T-cell (primary cell): ENCODE measurements around the gene EIF4H. TPM values are rescaled to one million over a fixed set of nuclear protein-coding genes. Genes with fewer than 3 reads are reported as not detected.

Experiments used
- ATAC-seq, 4 experiments: fragments of 200-7000 bp in 3 of 4; fragments of 150-1000 bp in 1 of 4; cut with Tn5 transposase; replicated peaks in 1 of 4; 1 replicate in 3 of 4; 2 replicates in 1 of 4; pipeline ENCODE4 v1.10.0; 2021; ENCODE audit warnings: moderate library complexity in 3 of 4, mild to moderate bottlenecking in 2 of 4, moderate number of reproducible peaks in 1 of 4
- CTCF ChIA-PET, 2 donors: fragments of 300-600 bp; sonication (Branson Sonifier 250); formaldehyde crosslinking; loops; one replicate each; lab custom pipeline; 2022; ENCODE audit warnings: antibody characterized with exemption in 2 of 2; lab: Charles Lee
- POLR2A ChIA-PET, 2 donors: fragments of 300-600 bp; sonication (Branson Sonifier 250); formaldehyde crosslinking; loops; one replicate each; lab custom pipeline; 2022; ENCODE audit warnings: antibody characterized with exemption in 2 of 2; lab: Charles Lee
- DNase-seq, 35 experiments: peaks; one replicate each; pipeline versions ENCODE4 v3.0.0 to v3.0.0-alpha.2; 2013 to 2023
- H3K27ac ChIP-seq: one replicate; pipeline ENCODE4 v1.5.1; 2013; ENCODE audit warnings: low read length
- H3K27me3 ChIP-seq, 2 experiments: replicated peaks in 1 of 2; 1 replicate in 1 of 2; 2 replicates in 1 of 2; pipeline versions ENCODE4 v1.6.1 to v1.7.0; 2013; ENCODE audit warnings: low read length in 1 of 2, mixed read lengths in 1 of 2; ENCODE audit not compliant: control insufficient read depth in 2 of 2, insufficient read depth in 2 of 2; ENCODE audit errors: extremely low read depth in 1 of 2
- H3K36me3 ChIP-seq, 2 donors: 1 replicate in 1 of 2; 2 replicates in 1 of 2; pipeline versions ENCODE4 v1.6.1 to v1.7.0; 2013; ENCODE audit warnings: low read length in 1 of 2; ENCODE audit not compliant: control insufficient read depth in 2 of 2, insufficient read depth in 1 of 2; ENCODE audit errors: extremely low read depth in 1 of 2
- H3K4me1 ChIP-seq, 2 experiments: 1 replicate in 1 of 2; 2 replicates in 1 of 2; pipeline versions ENCODE4 v1.6.1 to v1.7.0; 2013; ENCODE audit warnings: low read length in 2 of 2, mixed read lengths in 1 of 2; ENCODE audit not compliant: insufficient read depth in 2 of 2, control insufficient read depth in 1 of 2; ENCODE audit errors: extremely low read depth in 1 of 2
- H3K4me3 ChIP-seq, 2 donors: 1 replicate in 1 of 2; 2 replicates in 1 of 2; pipeline versions ENCODE4 v1.5.1 to v1.7.0; 2013; ENCODE audit warnings: mild to moderate bottlenecking in 2 of 2, low read length in 1 of 2, moderate library complexity in 1 of 2; ENCODE audit not compliant: control insufficient read depth in 1 of 2; ENCODE audit errors: extremely low read depth in 1 of 2
- H3K9me3 ChIP-seq: 2 replicates; pipeline ENCODE4 v1.7.0; 2013
- H3K27ac Mint-ChIP-seq, 2 donors: one replicate each; pipeline ENCODE4 v1.8.0; 2020 to 2021; ENCODE audit warnings: mild to moderate bottlenecking in 2 of 2, mixed read lengths in 2 of 2
- H3K27me3 Mint-ChIP-seq, 2 donors: one replicate each; pipeline ENCODE4 v1.8.0; 2021 to 2022; ENCODE audit warnings: mixed read lengths in 2 of 2
- H3K36me3 Mint-ChIP-seq: one replicate; pipeline ENCODE4 v1.8.0; 2021; ENCODE audit warnings: mixed read lengths
- H3K4me1 Mint-ChIP-seq, 3 donors: one replicate each; pipeline ENCODE4 v1.8.0; 2020 to 2022; ENCODE audit warnings: mixed read lengths in 3 of 3, mild to moderate bottlenecking in 1 of 3
- H3K4me3 Mint-ChIP-seq, 3 donors: one replicate each; pipeline ENCODE4 v1.8.0; 2020 to 2022; ENCODE audit warnings: mild to moderate bottlenecking in 3 of 3, mixed read lengths in 3 of 3, moderate library complexity in 3 of 3
- H3K9me3 Mint-ChIP-seq, 3 donors: one replicate each; pipeline ENCODE4 v1.8.0; 2020 to 2022; ENCODE audit warnings: mixed read lengths in 3 of 3
- WGBS: methylation state at CpG from one replicate; pipeline ENCODE4 v1.1.5; 2013; ENCODE audit warnings: missing lambda C conversion rate; ENCODE audit not compliant: insufficient coverage; 5-methylcytosine and 5-hydroxymethylcytosine counted together
- total RNA-seq, 35 experiments: library from RNA in 6 of 35; stranded (reverse) in 6 of 35; fragments of 120-200 nt in 1 of 35; gene quantifications; one replicate each; pipeline versions ENCODE4 v1.2.1 to v1.2.4 and lab custom pipeline; 2013 to 2026

EIF4H gene
- total RNA-seq, 5 donors from 2014 or later (not counting 1 experiment from before 2014, with no cell fraction given): 174 to 258 (median 186) TPM

DNA sequence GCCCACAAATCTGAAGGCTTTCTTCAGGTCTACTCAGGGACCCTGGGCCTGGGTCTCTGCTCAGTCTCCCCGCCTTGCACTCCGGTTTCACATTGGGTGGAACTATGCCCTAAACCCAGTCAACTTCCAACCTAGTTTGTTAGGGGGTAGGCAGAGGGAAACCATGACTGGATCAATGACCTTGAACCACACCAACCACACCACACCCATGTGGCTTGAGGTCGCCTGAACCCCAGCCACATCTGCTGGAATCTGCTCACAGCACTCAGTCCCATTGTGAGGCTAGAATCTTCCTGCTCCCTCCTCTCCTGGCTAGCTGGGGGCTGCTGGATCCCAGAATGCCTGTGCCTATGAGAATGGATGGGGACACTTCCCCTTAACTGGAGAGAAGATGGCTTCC, 62.1 kb downstream of the EIF4H start:
- Histone ChIP-seq H3K36me3 (peaks cover 11 to 66% of the 10 kb centered on the region in 2 donors), H3K4me1 (peaks cover 0 to 6% of the 10 kb centered on the region in 2 experiments), H3K27me3 (no peaks in the 10 kb centered on the region), H3K9me3 (no peaks in the 10 kb centered on the region), H3K27ac (no peak overlapping the region), H3K4me3 (no peak overlapping the region)
- ChIA-PET POLR2A (no interaction called here), CTCF (no interaction called here)
- DNase-seq (no peak), ATAC-seq (peak in 1 of 4 experiments; percentile 51)
- Mint-ChIP-seq H3K4me1 (peaks cover 0 to 7% (median 0%) of the 10 kb centered on the region in 3 donors), H3K36me3 (peaks cover 40% of the 10 kb centered on the region), H3K27ac (no peak overlapping the region), H3K4me3 (no peak overlapping the region), H3K27me3 (no peaks in the 10 kb centered on the region), H3K9me3 (no peaks in the 10 kb centered on the region)
- no CpG with 5 or more reads among the region's 3 CpGs for WGBS

DNA sequence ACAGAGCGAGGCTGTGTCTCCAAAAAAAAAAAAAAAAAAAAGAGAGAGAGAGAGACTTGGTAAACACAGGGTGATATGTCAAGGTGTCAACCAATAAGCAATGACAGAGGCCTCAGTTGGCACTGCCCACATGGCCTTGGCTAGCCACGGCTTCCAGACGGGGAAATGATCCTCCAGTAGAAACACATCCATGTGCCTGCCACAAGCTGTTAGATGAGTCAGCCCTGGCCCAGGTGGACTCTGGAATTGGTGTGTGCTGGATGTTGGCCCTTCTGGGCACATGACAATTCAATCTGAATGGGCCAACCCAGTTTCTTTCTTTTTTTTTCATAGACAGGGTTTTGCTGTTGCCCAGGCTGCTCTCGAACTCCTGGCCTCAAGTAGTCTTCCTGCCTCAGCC, 66.3 kb downstream of the EIF4H start:
- H3K27ac Mint-ChIP-seq: no peak overlapping the region
- H3K36me3 Mint-ChIP-seq: peaks cover 45% of the 10 kb centered on the region
- peaks cover 0 to 8% (median 2%) of the 10 kb centered on the region in 3 donors for H3K4me1 Mint-ChIP-seq
- Histone ChIP-seq H3K4me3 (no peak overlapping the region), H3K36me3 (peaks cover 6 to 72% of the 10 kb centered on the region in 2 donors), H3K4me1 (peaks cover 0 to 6% of the 10 kb centered on the region in 2 experiments), H3K27me3 (no peaks in the 10 kb centered on the region), H3K9me3 (no peaks in the 10 kb centered on the region), H3K27ac (no peak overlapping the region)
- ChIA-PET POLR2A (no interaction called here), CTCF (no interaction called here)
- 100% methylated on average over 1 of the region's 4 CpGs for WGBS
- H3K4me3 Mint-ChIP-seq: no peak overlapping the region
- ATAC-seq: no peak
- DNase-seq: no peak
- no peaks in the 10 kb centered on the region for H3K27me3 Mint-ChIP-seq
- no peaks in the 10 kb centered on the region for H3K9me3 Mint-ChIP-seq

GRCh38 chr7:74242122-74242443, 67.9 kb downstream of the EIF4H start:
- no peak overlapping the region for H3K27ac ChIP-seq
- no peak for ATAC-seq
- no peak overlapping the region for H3K4me3 ChIP-seq
- H3K27ac Mint-ChIP-seq: no peak overlapping the region
- H3K4me1 Mint-ChIP-seq: peaks cover 0 to 8% (median 2%) of the 10 kb centered on the region in 3 donors
- H3K4me1 ChIP-seq: no peaks in the 10 kb centered on the region
- CTCF ChIA-PET: interaction anchor here (0.6 to 0.7 kb wide), 2 partner anchors 15 to 34 kb away, joined by 3 to 4 read pairs; no protein-coding TSS in a partner anchor
- H3K36me3 Mint-ChIP-seq: peaks cover 38% of the 10 kb centered on the region
- H3K36me3 ChIP-seq: peaks cover 6 to 64% of the 10 kb centered on the region in 2 donors
- H3K9me3 Mint-ChIP-seq: no peaks in the 10 kb centered on the region
- no peaks in the 10 kb centered on the region for H3K9me3 ChIP-seq
- H3K27me3 ChIP-seq: no peaks in the 10 kb centered on the region
- DNase-seq: no peak
- WGBS: 100% methylated on average over 3 of the region's 6 CpGs
- POLR2A ChIA-PET: interaction anchor here in 1 of 2 donors (0.5 kb wide), 1 partner anchor 44 kb away, joined by 10 read pairs; no protein-coding TSS in a partner anchor
- no peaks in the 10 kb centered on the region for H3K27me3 Mint-ChIP-seq
- no peak overlapping the region for H3K4me3 Mint-ChIP-seq

DNA sequence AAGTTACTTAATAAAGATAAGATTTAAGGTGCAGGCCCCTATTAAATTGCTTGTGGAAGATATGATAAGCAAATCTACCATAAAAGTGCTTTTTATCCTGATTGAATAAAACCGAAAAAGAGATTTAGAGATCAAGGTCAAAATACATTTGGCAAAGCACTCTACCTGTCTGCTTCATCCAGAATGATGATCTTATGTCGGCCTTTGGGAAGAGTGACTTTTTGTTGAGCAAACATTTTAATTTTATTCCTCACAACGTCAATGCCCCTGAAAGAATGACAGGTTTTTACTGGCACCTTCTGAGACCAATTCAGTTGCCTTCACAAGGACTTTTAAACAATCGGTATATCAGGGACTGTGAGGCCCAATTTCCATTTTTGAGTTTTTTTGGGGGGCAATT, 72.3 kb downstream of the EIF4H start:
- no peaks in the 10 kb centered on the region for H3K27me3 ChIP-seq

More for the DNA sequence above, 72.3 kb downstream of the EIF4H start:
- no peaks in the 10 kb centered on the region for H3K4me1 ChIP-seq
- POLR2A ChIA-PET: no interaction called here
- Mint-ChIP-seq H3K9me3 (no peaks in the 10 kb centered on the region), H3K4me1 (peaks cover 6 to 10% (median 8%) of the 10 kb centered on the region in 3 donors), H3K36me3 (peaks cover 38% of the 10 kb centered on the region), H3K27ac (no peak overlapping the region), H3K4me3 (no peak overlapping the region), H3K27me3 (no peaks in the 10 kb centered on the region)
- DNase-seq: no peak
- CTCF ChIA-PET: no interaction called here
- H3K27ac ChIP-seq: no peak overlapping the region
- H3K36me3 ChIP-seq: peaks cover 13 to 64% of the 10 kb centered on the region in 2 donors
- H3K4me3 ChIP-seq: no peak overlapping the region
- no peak for ATAC-seq
- no peaks in the 10 kb centered on the region for H3K9me3 ChIP-seq
- 100% methylated on average over 1 of the region's 4 CpGs for WGBS

Other genes with a start within 250 kb of the EIF4H start
- under 1 TPM in 3 of 5 donors, not detected in 2; 0.22 to 0.56 (median 0.44) TPM for gene ELN, start 146.2 kb upstream of the EIF4H start, total RNA-seq
- 10 to 100 TPM; 13.5 to 24.9 (median 18.4) TPM for gene LIMK1, start 90.6 kb upstream of the EIF4H start, total RNA-seq
- 10 to 100 TPM in 1 of 5 donors, 1 to 10 TPM in 4; 4.1 to 12.3 (median 6.4) TPM for gene LAT2, start 35.6 kb downstream of the EIF4H start, total RNA-seq
- gene RFC2, start 80.0 kb downstream of the EIF4H start, total RNA-seq: 10 to 100 TPM; 13.3 to 17.6 (median 14.8) TPM
- 1 to 10 TPM; 3.1 to 8.5 (median 6.3) TPM for gene CLIP2, start 115.1 kb downstream of the EIF4H start, total RNA-seq